GM12878 (cell line): ENCODE data around the gene AXL. TPM values are rescaled to one million over a fixed set of nuclear protein-coding genes. Genes with fewer than 3 reads are reported as not detected.

Source experiments
- ATAC-seq: fragments of 200-7000 bp; cut with Tn5 transposase; 3 replicates; pipeline ENCODE4 v1.9.1; 2020; ENCODE audit warnings: mild to moderate bottlenecking, moderate library complexity
- BruUV-seq: library from RNA; stranded (reverse); fragments of 400-500 nt; replicated peaks from 2 replicates; lab custom pipeline; 2021; lab: Mats Ljungman, UMichigan
- CTCF ChIA-PET: fragments of 300-600 bp; sonication (Branson Sonifier 250); formaldehyde crosslinking; extraction: SDS; loops from one replicate; lab custom pipeline; 2021; ENCODE audit warnings: inconsistent platforms; lab: Yijun Ruan, JAX
- POLR2A ChIA-PET: fragments of 350-600 bp; formaldehyde crosslinking; extraction: SDS; loops from one replicate; lab custom pipeline; 2021; ENCODE audit warnings: inconsistent platforms; lab: Charles Lee
- RAD21 ChIA-PET: fragments of 300-600 bp; sonication (Branson Sonifier 250); formaldehyde crosslinking; loops from one replicate; lab custom pipeline; 2023; ENCODE audit warnings: antibody characterized with exemption; ENCODE audit not compliant: unreplicated experiment; lab: Charles Lee
- SMC1A ChIA-PET: fragments of 300-600 bp; sonication (Branson Sonifier 250); formaldehyde crosslinking; loops from one replicate; lab custom pipeline; 2023; ENCODE audit not compliant: unreplicated experiment, uncharacterized antibody; lab: Charles Lee
- DNase-seq: peaks from one replicate; pipeline ENCODE4 v3.0.0-alpha.2; 2011; ENCODE audit warnings: low read depth, low spot score
- FAIRE-seq: peaks from 3 replicates; lab custom pipeline; 2011; peaks lifted over from hg19 to GRCh38; lab: Jason Lieb, UNC
- H2AFZ ChIP-seq: 2 replicates; pipeline ENCODE4 v1.6.0; 2011; ENCODE audit warnings: low read depth, low read length, control low read depth; ENCODE audit not compliant: control insufficient read depth
- H3K27ac ChIP-seq: 2 replicates; pipeline ENCODE4 v1.5.1; 2011; ENCODE audit warnings: control low read depth; ENCODE audit not compliant: control insufficient read depth, insufficient read depth
- H3K27me3 ChIP-seq, 2 experiments: replicated peaks in 1 of 2; 2 replicates each; pipeline versions ENCODE4 v1.6.0 to v1.6.1; 2011; ENCODE audit warnings: low read length in 1 of 2; ENCODE audit not compliant: control insufficient read depth in 2 of 2, insufficient read depth in 2 of 2
- H3K36me3 ChIP-seq, 2 experiments: 2 replicates each; pipeline ENCODE4 v1.5.1; 2011; ENCODE audit warnings: low read length in 1 of 2; ENCODE audit not compliant: control insufficient read depth in 2 of 2, insufficient read depth in 2 of 2
- H3K4me1 ChIP-seq: 2 replicates; pipeline ENCODE4 v1.6.1; 2011; ENCODE audit warnings: mild to moderate bottlenecking, low read length, moderate library complexity, mixed read lengths; ENCODE audit not compliant: control insufficient read depth, insufficient read depth
- H3K4me2 ChIP-seq: 2 replicates; pipeline ENCODE4 v1.6.0; 2011; ENCODE audit warnings: control low read depth; ENCODE audit not compliant: control insufficient read depth, insufficient read depth
- H3K4me3 ChIP-seq: fragments of 200-600 bp; sonication (generic); 2 replicates; pipeline ENCODE4 v1.5.1; 2016
- H3K79me2 ChIP-seq: 2 replicates; pipeline ENCODE4 v1.6.0; 2011; ENCODE audit warnings: low read length; ENCODE audit not compliant: control insufficient read depth, insufficient read depth
- H3K9ac ChIP-seq: 2 replicates; pipeline ENCODE4 v1.8.0; 2011; ENCODE audit warnings: low read length, control low read depth, mixed read lengths; ENCODE audit not compliant: control insufficient read depth, insufficient read depth
- H3K9me3 ChIP-seq: replicated peaks from 3 replicates; pipeline ENCODE4 v1.5.1; 2011; ENCODE audit warnings: mild to moderate bottlenecking, low read length; ENCODE audit not compliant: control insufficient read depth, insufficient read depth
- H4K20me1 ChIP-seq: 2 replicates; pipeline ENCODE4 v1.6.0; 2011; ENCODE audit not compliant: control insufficient read depth, insufficient read depth
- BCL11A ChIP-seq: IDR thresholded peaks from 2 replicates; pipeline ENCODE4 v1.6.1; 2011; ENCODE audit warnings: low read depth, low read length
- IKZF1 ChIP-seq: fragments of 450-650 bp; conservative IDR thresholded peaks from 2 replicates; pipeline ENCODE4 v1.6.1; 2017; ENCODE audit warnings: antibody characterized with exemption, mild to moderate bottlenecking
- MTA3 ChIP-seq: IDR thresholded peaks from 2 replicates; pipeline ENCODE4 v1.6.1; 2012; ENCODE audit warnings: low read length, inconsistent platforms, borderline replicate concordance
- POU2F2 ChIP-seq: IDR thresholded peaks from 3 replicates; pipeline ENCODE4 v1.6.1; 2011; ENCODE audit warnings: low read depth, mild to moderate bottlenecking, low read length, borderline replicate concordance
- RBBP5 ChIP-seq: fragments of 200-600 bp; sonication (generic); conservative IDR thresholded peaks from 2 replicates; pipeline ENCODE4 v1.6.1; 2016
- SUZ12 ChIP-seq: fragments of 200-600 bp; sonication (generic); IDR thresholded peaks from one replicate; pipeline ENCODE4 v1.6.1; 2018; ENCODE audit warnings: antibody characterized with exemption, mild to moderate bottlenecking; ENCODE audit not compliant: unreplicated experiment
- TARDBP ChIP-seq: IDR thresholded peaks from 2 replicates; pipeline ENCODE4 v1.6.1; 2016; ENCODE audit warnings: borderline replicate concordance
- WGBS: methylation state at CpG from one replicate; pipeline ENCODE4 v1.1.6; 2016; ENCODE audit warnings: low lambda C conversion rate; ENCODE audit not compliant: insufficient replicate concordance, insufficient coverage; ENCODE audit errors: missing lambda C conversion rate; 5-methylcytosine and 5-hydroxymethylcytosine counted together
- in situ Hi-C: fragments of 300-500 bp; cut with MboI; formaldehyde crosslinking; loops from 9 replicates; pipeline ENCODE4 v1.14.3; 2018; ENCODE audit warnings: mixed read lengths
- intact Hi-C: fragments of 100-400 bp; cut with micrococcal nuclease; formaldehyde crosslinking; loops from one replicate; pipeline ENCODE4 v1.14.2; 2022; ENCODE audit not compliant: unreplicated experiment
- polyA plus RNA-seq, 11 experiments: library from polyadenylated mRNA; depleted of rRNA in 4 of 11; unstranded in 6 of 11; stranded (reverse) in 5 of 11; fragments of >200 nt; fragmentation: Nextera tagmentation in 4 of 11; fragmentation: Illumina TruSeq in 1 of 11; extraction: Ambion mirVana in 4 of 11; extraction: Trizol in 1 of 11; gene quantifications; 1 replicate in 1 of 11; 2 replicates in 10 of 11; pipeline versions ENCODE4 v1.2.1 to v1.2.3, GENCODE V29; 2011 to 2016; ENCODE audit warnings: inconsistent platforms in 2 of 11, missing spikeins in 2 of 11, low read depth in 1 of 11
- total RNA-seq, 4 experiments: library from RNA; depleted of rRNA in 3 of 4; stranded (reverse); fragments of >200 nt in 3 of 4; fragmentation: Illumina TruSeq in 1 of 4; extraction: Trizol in 1 of 4; gene quantifications; 2 replicates each; pipeline versions ENCODE4 v1.2.1 to v1.2.3, GENCODE V29; 2013 to 2021
- TF ChIP-seq, protein P1 (sequence below): fragments of 450-650 bp; conservative IDR thresholded peaks from 2 replicates; pipeline ENCODE4 v1.6.1; 2017; ENCODE audit warnings: mild to moderate bottlenecking, moderate library complexity

Gene AXL
- total and polyA plus RNA-seq, 10 of the 15 experiments (the other 5 are each of a cell fraction or from before 2014, with no cell fraction given) = under 0.01 to 0.33 (median 0.07) TPM; not detected in 4

DNA sequence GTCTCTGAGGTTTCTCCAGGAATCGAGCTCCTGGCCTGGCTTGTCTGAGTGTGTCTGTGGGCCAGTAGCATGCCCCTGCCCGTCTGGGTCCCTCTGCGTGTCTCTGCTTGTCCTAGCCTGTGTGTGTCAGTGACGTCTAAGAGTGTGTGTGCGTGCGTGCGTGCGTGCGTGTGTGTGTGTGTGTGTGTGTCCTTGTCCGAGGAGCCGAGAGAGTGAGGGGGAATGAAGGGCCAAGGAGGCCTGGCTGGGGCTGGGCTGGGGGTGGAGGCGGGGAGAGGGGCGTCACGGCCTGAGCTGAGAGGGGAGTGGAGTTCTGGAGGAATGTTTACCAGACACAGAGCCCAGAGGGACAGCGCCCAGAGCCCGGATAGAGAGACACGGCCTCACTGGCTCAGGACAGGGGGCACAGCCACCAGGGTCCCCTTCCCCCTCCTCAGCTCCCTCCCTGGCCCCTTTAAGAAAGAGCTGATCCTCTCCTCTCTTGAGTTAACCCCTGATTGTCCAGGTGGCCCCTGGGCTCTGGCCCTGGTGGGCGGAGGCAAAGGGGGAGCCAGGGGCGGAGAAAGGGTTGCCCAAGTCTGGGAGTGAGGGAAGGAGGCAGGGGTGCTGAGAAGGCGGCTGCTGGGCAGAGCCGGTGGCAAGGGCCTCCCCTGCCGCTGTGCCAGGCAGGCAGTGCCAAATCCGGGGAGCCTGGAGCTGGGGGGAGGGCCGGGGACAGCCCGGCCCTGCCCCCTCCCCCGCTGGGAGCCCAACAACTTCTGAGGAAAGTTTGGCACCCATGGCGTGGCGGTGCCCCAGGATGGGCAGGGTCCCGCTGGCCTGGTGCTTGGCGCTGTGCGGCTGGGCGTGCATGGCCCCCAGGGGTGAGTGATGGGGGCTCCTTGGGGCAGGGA, at the start of gene AXL (continued):
- no peak for TF ChIP-seq BCL11A
- TF ChIP-seq SUZ12 = no peak

DNA sequence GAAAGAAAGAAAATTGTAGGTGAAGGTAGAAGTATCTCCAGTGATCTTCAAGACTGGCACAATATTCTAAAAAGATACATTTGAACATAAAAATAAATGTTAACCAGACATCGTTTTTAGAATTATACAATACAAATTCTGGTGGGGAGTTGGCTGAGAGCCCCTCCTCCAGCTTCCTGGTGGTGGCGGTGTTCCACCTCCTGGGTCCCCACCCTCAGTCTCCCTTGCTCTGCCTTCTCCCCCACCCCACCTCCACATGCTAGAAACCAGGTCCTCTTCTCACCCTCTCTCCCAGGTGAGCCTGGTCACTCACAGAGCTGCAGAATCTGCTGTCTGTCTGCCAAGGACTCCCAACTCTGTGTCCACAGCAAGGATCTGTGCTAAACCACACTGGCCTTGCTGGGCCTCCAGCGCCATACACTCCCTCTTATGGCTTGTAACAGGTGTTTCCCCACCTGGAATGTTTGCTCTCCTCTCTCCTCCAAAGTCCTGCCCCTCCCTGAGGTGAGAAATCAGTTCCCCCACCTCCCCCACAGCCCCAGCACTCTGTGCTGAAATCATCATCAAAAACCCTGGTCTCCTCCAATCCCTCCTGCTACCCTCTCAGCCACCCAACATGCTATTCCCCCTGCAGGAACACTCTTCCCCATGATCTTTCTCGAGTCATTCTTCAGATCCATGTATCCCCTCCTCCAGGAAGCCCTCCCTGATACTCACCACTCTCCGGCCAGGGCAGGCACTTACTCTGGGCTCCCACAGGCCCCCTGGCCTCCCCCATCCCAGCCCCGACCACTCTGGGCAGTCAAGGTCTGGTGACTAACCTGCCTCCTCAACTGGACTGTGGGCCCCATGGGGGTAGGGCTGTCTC, 46.5 kb upstream of the AXL start:
- H3K36me3 ChIP-seq = no peaks in the 10 kb centered on the region
- no peak for DNase-seq
- intact Hi-C loops (no loop called here), in situ Hi-C loops (no loop called here)
- no peak for ATAC-seq
- no peak overlapping the region for H2AFZ ChIP-seq
- ChIA-PET RAD21 (no interaction called here), CTCF (no interaction called here), SMC1A (no interaction called here), POLR2A (no interaction called here)
- H3K4me3 ChIP-seq = no peak overlapping the region
- TF ChIP-seq, protein P1, sequence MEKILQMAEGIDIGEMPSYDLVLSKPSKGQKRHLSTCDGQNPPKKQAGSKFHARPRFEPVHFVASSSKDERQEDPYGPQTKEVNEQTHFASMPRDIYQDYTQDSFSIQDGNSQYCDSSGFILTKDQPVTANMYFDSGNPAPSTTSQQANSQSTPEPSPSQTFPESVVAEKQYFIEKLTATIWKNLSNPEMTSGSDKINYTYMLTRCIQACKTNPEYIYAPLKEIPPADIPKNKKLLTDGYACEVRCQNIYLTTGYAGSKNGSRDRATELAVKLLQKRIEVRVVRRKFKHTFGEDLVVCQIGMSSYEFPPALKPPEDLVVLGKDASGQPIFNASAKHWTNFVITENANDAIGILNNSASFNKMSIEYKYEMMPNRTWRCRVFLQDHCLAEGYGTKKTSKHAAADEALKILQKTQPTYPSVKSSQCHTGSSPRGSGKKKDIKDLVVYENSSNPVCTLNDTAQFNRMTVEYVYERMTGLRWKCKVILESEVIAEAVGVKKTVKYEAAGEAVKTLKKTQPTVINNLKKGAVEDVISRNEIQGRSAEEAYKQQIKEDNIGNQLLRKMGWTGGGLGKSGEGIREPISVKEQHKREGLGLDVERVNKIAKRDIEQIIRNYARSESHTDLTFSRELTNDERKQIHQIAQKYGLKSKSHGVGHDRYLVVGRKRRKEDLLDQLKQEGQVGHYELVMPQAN = no peak
- TF ChIP-seq TARDBP (no peak), MTA3 (no peak), IKZF1 (no peak), POU2F2 (no peak), RBBP5 (no peak)
- H3K9me3 ChIP-seq = no peaks in the 10 kb centered on the region
- 3% methylated on average over 5 of the region's 6 CpGs for WGBS
- no peak overlapping the region for H3K9ac ChIP-seq
- no peaks in the 10 kb centered on the region for H3K4me1 ChIP-seq
- no peak overlapping the region for H3K27ac ChIP-seq
- H3K79me2 ChIP-seq = no peaks in the 10 kb centered on the region
- no TSS peak for BruUV-seq
- no peak for FAIRE-seq
- no peaks in the 10 kb centered on the region for H4K20me1 ChIP-seq
- no peak overlapping the region for H3K4me2 ChIP-seq
- no peaks in the 10 kb centered on the region for H3K27me3 ChIP-seq
